Tongue (tissue), 2 donors: ENCODE data around the gene TNFRSF25. TPM values are rescaled to one million over a fixed set of nuclear protein-coding genes. Genes with fewer than 3 reads are reported as not detected.
"Not testable (repeated sequence)": the region's sequence is repeated elsewhere in the genome, so short reads cannot be mapped to it uniquely, and the experiment has no call there.

Source experiments
- DNase-seq: peaks from one replicate; pipeline ENCODE4 v3.0.0-alpha.2; 2015
- total RNA-seq: library from RNA; depleted of rRNA; stranded (reverse); fragments of >200 nt; gene quantifications from one replicate; pipeline ENCODE4 v1.2.3, GENCODE V29; 2014

TNFRSF25 gene
- total RNA-seq, 1 donor from 2014 or later: 33.0 TPM

DNA sequence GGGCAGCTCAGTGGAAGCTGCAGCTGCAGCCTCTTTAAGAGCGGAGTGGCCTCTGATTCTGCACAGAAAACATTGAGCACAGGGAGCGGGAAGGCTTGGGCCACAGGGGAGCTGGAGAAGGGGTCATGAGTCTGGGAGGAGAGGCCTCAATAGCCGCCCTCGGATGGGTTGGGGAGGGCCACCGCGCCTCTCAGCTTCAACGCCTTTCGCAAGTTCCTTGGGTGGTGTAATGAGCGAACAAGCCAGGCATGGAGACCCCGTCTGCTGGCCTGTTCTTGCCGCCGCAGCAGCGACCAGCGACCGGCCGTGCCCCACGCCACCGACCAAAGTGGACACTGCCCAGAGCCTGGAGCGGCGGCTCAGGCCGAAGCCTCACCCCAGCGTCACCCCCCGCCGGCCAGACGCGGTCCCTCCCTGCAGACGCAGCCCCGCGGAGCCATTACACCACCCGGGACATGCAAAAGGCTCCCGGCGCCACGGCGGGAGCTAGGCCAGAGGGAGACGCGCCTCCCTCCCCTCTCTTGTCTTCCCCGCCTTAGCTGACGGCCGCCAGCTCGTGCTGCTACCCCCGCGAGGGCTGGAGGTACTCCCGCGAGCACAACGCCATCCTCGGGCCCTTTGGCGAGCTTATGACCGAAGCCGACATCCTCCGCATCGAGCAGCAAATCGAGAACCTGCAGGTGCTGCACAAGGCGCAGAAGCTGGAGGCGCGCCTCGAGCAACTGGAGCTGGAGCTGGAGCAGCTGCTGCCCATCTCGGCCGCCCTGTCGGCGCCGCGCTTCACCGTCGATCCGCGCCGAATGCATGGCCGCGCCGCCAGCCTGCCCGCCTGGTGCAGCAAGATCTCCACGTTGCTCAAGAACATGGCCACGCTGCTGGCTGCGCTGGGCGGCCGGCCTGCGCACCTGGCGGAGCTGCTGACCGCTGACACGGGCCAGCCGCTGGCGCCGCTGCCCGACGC lies 11.8 kb downstream of the TNFRSF25 start:
- peak; percentile 52 for DNase-seq

- DNase-seq: no peak
Measured at GRCh38 chr1:6450943-6451373, 15.0 kb downstream of the TNFRSF25 start.

DNA sequence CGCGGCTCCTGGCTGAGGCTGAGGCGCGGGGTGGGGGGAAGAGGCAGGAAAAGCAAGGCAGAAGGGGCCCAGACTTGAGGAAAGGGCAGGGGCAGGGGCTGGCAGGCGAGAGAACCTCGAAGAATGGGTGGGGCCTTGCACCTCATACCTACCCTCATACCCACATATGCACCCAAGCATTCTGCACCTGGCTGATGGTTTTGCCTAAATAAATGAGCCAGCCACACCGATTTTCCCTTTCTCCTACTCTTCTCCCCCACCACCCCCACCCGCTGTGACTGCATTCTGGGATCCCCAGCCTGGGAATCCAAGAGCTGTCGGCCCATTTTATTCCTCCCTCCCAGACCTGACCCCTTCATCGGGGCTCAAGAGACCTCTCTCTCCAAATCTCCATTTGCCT lies 15.5 kb downstream of the TNFRSF25 start:
- not testable (repeated sequence) for DNase-seq

DNA sequence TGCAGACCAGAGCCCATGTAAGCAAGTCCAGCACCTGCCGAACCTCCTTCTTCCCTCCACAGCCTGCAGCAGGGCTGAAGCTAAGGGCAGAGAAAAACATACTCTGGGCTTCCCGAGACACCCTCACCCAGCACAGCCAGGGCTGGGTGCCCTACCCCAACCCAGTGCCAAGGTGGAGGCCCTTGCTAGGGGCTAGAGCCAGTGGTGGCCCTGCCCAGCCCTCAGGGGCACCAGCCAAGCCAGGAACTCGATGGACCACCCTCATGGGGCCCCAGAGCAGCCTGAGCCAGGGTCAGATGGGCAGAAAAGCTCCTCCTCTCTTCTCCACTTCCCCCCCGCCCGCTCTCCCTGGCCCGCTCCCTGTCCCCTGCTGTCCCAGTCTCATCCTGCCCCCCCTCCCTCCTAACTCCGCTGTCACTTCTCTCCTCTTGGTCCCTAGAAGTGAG lies 15.9 kb downstream of the TNFRSF25 start:
- DNase-seq: no peak

- DNase-seq: peak; percentile 58
Measured at GRCh38 chr1:6448749-6449631, 17.0 kb downstream of the TNFRSF25 start.

GRCh38 chr1:6447818-6448748 lies 17.9 kb downstream of the TNFRSF25 start:
- peak; percentile 30 for DNase-seq

DNA sequence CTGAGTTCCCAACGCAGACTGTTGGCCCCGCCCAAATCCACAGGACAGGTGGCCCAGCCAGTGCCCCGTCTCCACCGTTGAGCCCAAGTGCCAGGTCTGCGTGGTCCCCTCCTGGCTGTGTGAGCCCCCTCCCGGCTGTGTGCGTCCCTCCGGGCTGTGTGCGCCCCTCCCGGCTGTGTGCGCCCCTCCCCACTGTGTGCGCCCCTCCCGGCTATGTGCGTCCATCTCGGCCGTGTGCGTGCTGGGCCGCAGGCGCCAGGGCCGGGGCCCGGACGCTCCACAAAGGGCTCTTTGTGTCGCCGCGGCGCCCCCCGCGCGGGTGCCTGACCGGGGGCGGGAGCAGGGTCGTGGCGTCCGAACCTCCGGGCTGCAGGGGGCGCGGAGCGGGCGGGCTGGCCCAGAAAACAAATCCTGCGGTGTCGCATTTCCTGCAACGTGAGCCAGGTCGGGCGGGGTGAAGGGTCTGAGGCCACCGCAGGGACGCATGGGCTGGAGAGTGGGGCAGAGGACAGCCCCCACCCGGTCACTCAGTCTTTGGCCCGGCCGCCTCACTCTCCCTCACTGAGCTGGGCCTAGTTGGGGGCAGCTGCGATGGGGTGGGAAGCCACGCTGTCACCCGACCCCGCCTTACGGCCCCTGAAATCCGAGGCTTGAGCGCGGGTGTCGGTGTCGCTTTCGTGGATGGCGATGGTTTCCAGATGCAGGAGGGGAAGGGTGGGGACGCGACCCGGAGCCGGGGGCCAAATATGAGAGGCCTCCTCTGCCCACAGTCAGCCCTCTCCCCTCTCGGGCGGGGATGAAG lies 18.8 kb downstream of the TNFRSF25 start:
- DNase-seq: no peak

- DNase-seq: no peak
Measured at GRCh38 chr1:6446665-6447015, 19.3 kb downstream of the TNFRSF25 start.

- not testable (repeated sequence) for DNase-seq
Measured at GRCh38 chr1:6445929-6446328, 20.0 kb downstream of the TNFRSF25 start.

GRCh38 chr1:6445062-6445763 lies 20.8 kb downstream of the TNFRSF25 start:
- DNase-seq: no peak

DNA sequence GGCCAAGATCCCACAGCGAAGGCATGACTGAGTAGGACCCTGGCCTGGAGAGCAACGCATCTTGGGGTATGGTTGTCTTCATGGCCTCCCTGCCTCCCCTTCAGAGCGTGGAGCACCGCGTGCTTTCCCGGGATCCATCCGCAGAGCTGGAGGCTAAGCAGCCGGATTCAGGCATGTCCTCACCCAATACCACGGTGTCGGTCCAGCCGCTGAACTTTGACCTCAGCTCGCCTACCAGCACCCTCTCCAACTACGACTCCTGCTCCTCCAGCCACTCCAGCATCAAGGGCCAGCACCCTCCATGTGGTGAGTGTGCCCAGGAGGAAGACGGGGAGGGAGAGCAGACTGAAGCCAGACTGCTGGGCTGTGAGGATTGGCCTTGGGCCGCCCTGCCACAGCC lies 21.6 kb downstream of the TNFRSF25 start:
- no peak for DNase-seq

DNA sequence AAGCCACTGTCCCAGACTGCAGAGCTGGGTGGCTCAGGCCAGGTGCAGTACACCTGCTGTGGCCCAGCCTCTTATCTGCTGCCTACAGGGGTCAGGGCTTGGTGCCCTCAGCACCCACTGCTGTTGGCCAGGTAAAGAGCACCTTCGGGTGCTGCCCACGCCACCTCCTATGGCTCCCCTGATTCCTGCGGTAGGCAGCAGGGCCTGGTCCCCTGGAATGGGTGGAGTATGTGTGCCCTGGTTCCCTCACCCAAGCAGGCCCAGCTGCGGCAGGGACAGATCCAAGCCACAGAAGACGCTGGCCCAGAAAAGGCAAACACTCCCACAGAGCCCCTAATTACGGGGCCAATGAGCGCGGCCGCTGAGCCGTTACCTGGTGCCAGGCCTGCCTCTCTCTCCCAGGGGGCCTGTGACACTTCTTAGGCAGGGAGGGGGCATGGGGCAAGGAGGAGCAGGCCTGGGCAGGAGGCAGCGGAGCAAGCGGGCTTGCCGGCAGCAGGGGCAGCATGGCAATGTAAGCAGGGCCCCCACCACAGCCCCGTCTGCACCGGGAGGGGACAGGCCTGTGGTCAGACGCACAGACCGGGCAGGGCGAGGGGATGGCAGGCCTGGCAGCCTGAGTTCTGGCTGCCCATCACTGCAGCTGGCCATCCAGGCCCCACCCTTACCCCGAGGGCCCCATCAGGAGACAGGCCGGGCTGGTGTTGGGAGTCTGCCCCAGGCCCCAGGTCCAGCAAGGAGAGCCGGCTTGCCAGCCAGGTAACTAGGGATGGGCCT lies 22.4 kb downstream of the TNFRSF25 start:
- DNase-seq: no peak

GRCh38 chr1:6441586-6441985 lies 24.4 kb downstream of the TNFRSF25 start:
- no peak for DNase-seq

GRCh38 chr1:6440198-6441126 lies 25.5 kb downstream of the TNFRSF25 start:
- DNase-seq: no peak

DNA sequence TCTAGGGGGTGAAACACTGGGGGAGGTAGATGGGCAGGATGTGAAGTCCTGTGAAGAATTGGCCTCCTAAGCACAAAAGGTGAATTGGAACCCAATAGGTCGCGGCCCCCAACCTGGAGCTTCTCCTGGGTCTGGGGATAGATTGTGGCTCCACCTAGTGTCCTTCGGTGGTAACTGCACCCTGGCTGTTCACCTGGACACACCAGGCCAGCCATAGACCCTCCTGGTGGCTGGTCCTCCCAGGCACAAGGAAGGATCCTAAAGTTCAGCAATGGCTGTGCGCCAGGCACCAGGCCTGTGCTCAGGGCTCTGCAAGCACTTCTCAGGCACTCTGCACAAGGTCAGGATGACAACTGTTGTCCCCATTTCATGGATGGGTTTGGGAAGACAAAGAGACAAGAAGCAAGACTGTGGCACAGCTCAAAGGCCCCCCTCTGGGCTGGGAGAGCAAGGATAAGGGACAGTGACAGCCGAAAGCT lies 27.9 kb downstream of the TNFRSF25 start:
- peak; percentile 71 for DNase-seq

DNA sequence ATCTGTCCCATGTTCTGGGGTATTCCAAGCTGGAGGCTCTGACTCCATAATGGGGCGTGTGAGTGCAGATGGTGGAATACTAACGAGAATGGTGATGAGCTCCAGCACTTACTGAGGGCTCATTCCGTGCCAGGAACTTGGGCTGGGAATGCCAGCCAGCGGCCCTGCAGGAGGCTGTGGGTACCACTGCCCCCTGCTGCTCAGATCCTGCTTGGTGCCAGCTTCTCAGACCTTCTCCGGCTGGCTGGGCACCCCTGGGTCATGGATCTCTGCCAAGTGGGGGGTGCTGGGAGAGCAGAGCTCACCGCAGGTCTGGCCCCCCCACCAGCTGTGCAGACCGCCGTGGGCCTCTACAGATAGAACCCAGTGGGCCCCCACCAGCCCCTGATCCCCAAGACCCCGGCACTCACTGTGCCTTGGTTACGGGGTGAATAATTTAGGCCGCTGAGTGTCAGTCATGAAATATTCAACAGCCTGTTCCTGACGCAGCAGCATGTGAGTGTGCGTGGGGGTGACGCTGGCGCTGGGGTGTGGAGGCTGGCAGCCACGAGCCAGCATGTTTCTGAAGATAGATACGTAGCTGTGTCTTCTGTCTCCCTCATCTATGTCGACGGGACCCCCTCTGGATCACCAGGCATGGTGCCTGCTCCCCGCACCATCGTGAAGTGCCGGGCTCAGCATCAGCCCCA lies 28.8 kb downstream of the TNFRSF25 start:
- DNase-seq: not testable (repeated sequence)

DNA sequence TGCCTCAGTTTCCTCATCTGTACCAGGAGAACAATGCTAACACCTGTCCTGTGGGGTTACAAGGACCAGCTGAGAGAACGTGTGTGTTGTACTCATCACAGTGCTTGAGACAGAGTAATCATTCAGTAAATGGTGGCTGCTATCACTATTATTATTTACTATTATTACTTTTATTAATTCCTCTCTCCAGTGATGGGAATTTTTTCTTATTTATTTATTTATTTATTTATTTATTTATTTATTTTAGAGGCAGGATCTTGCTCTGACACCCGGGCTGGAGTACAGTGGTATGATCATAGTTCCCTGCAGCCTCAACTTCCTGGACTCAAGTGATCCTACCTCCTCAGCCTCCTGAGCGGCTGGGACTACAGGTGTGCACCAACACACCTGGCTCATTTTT lies 29.7 kb downstream of the TNFRSF25 start:
- DNase-seq: not testable (repeated sequence)
